Caco-2 (cell line): ENCODE measurements around the gene KCNK16. TPM values are rescaled to one million over a fixed set of nuclear protein-coding genes. Genes with fewer than 3 reads are reported as not detected.
A peak's percentile ranks its signal among the peaks of the same experiment; 100 is the strongest.

Experiments used
- BruUV-seq: library from RNA; stranded (reverse); fragments of 400-500 nt; replicated peaks from 2 replicates; lab custom pipeline; 2021; lab: Mats Ljungman, UMichigan
- CTCF ChIA-PET: fragments of 300-600 bp; sonication (Branson Sonifier 250); formaldehyde crosslinking; loops from one replicate; lab custom pipeline; 2022; ENCODE audit warnings: antibody characterized with exemption; lab: Charles Lee
- POLR2A ChIA-PET: fragments of 300-600 bp; sonication (Branson Sonifier 250); formaldehyde crosslinking; loops from one replicate; lab custom pipeline; 2022; ENCODE audit warnings: antibody characterized with exemption; lab: Charles Lee
- DNase-seq, 2 experiments: peaks; one replicate each; pipeline versions ENCODE4 v3.0.0 to v3.0.0-alpha.2; 2020 to 2022
- H3K27me3 ChIP-seq: replicated peaks from 2 replicates; pipeline ENCODE4 v1.6.0; 2011; ENCODE audit warnings: low read length; ENCODE audit not compliant: control insufficient read depth, insufficient read depth
- H3K36me3 ChIP-seq: 2 replicates; pipeline ENCODE4 v1.5.1; 2011; ENCODE audit warnings: low read length; ENCODE audit not compliant: control insufficient read depth, insufficient read depth
- H3K4me1 ChIP-seq: fragments of 250-450 bp; sonication (Bioruptor Pico); 2 replicates; pipeline ENCODE4 v1.5.1; 2020; ENCODE audit warnings: mild to moderate bottlenecking
- H3K4me3 ChIP-seq: 2 replicates; pipeline ENCODE4 v1.5.1; 2011; ENCODE audit warnings: low read depth, mild to moderate bottlenecking, control low read depth, low read length
- H3K9me3 ChIP-seq: fragments of 250-450 bp; sonication (Bioruptor Pico); 2 replicates; pipeline ENCODE4 v1.5.1; 2020; ENCODE audit warnings: mild to moderate bottlenecking, moderate library complexity
- H3K27ac Mint-ChIP-seq: one replicate; pipeline ENCODE4 v1.8.0; 2022; ENCODE audit warnings: mixed read lengths; ENCODE audit not compliant: unreplicated experiment
- H3K27me3 Mint-ChIP-seq: one replicate; pipeline ENCODE4 v1.8.0; 2022; ENCODE audit warnings: mixed read lengths; ENCODE audit not compliant: insufficient read depth, unreplicated experiment
- H3K36me3 Mint-ChIP-seq: one replicate; pipeline ENCODE4 v1.8.0; 2022; ENCODE audit warnings: mild to moderate bottlenecking, mixed read lengths; ENCODE audit not compliant: insufficient read depth, unreplicated experiment
- H3K4me1 Mint-ChIP-seq: one replicate; pipeline ENCODE4 v1.8.0; 2022; ENCODE audit warnings: low read depth, mixed read lengths; ENCODE audit not compliant: unreplicated experiment
- H3K4me3 Mint-ChIP-seq: one replicate; pipeline ENCODE4 v1.8.0; 2022; ENCODE audit warnings: mild to moderate bottlenecking, moderate library complexity, mixed read lengths; ENCODE audit not compliant: unreplicated experiment
- H3K9me3 Mint-ChIP-seq: one replicate; pipeline ENCODE4 v1.8.0; 2022; ENCODE audit warnings: mixed read lengths; ENCODE audit not compliant: unreplicated experiment
- intact Hi-C: fragments of 100-400 bp; cut with micrococcal nuclease; formaldehyde crosslinking; loops from one replicate; pipeline ENCODE4 v1.10.0; 2022; ENCODE audit not compliant: unreplicated experiment
- total RNA-seq: library from RNA; stranded (reverse); gene quantifications from 2 replicates; pipeline ENCODE4 v1.2.3, GENCODE V29; 2022
- TF ChIP-seq, protein P1 (sequence below), 2 experiments: fragments of 200-600 bp in 1 of 2; IDR thresholded peaks; 1 replicate in 1 of 2; 2 replicates in 1 of 2; pipeline versions ENCODE4 v1.5.1 to v1.8.0; 2011 to 2022; ENCODE audit warnings: antibody characterized with exemption in 1 of 2, control low read depth in 1 of 2, inconsistent platforms in 1 of 2, low read depth in 1 of 2, low read length in 1 of 2, mild to moderate bottlenecking in 1 of 2, moderate library complexity in 1 of 2; ENCODE audit not compliant: insufficient read depth in 1 of 2, severe bottlenecking in 1 of 2, unreplicated experiment in 1 of 2

Gene KCNK16
- total RNA-seq, 1 experiment from 2014 or later = not detected

DNA sequence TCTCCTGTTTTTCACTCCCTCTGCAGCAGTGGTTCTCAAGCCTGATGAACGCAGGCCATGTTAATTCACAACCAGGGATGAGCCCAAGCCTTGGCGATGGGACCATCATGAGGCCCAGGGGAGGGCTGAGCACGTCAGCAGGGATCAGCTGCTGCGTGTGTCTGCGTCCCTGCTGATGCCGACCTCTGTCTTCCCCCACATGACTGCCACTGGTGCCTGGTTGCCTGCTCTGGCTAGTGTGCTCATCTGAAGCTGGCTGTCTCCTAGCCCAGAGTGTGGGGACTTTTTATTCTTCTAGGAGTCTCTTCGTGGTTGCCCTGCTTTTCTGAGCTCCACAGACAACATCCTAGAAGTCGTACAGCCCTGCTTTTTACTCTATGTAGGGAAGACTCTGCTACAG lies 40.8 kb upstream of the KCNK16 start:
- H3K27me3 ChIP-seq = no peaks in the 10 kb centered on the region
- Mint-ChIP-seq H3K4me3 (no peak overlapping the region), H3K9me3 (no peaks in the 10 kb centered on the region), H3K27ac (no peak overlapping the region), H3K36me3 (no peaks in the 10 kb centered on the region), H3K4me1 (no peaks in the 10 kb centered on the region), H3K27me3 (peaks cover 13% of the 10 kb centered on the region)
- H3K4me1 ChIP-seq = no peaks in the 10 kb centered on the region
- H3K36me3 ChIP-seq = no peaks in the 10 kb centered on the region
- DNase-seq = no peak
- H3K4me3 ChIP-seq = no peak overlapping the region
- TF ChIP-seq, protein P1, sequence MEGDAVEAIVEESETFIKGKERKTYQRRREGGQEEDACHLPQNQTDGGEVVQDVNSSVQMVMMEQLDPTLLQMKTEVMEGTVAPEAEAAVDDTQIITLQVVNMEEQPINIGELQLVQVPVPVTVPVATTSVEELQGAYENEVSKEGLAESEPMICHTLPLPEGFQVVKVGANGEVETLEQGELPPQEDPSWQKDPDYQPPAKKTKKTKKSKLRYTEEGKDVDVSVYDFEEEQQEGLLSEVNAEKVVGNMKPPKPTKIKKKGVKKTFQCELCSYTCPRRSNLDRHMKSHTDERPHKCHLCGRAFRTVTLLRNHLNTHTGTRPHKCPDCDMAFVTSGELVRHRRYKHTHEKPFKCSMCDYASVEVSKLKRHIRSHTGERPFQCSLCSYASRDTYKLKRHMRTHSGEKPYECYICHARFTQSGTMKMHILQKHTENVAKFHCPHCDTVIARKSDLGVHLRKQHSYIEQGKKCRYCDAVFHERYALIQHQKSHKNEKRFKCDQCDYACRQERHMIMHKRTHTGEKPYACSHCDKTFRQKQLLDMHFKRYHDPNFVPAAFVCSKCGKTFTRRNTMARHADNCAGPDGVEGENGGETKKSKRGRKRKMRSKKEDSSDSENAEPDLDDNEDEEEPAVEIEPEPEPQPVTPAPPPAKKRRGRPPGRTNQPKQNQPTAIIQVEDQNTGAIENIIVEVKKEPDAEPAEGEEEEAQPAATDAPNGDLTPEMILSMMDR (IDR thresholded peaks at IDR 0.05; ENCODE audit: insufficient read depth in 1 of 2, low read depth in 1 of 2, low read length in 1 of 2, severe bottlenecking in 1 of 2, unreplicated experiment in 1 of 2) = no peak
- BruUV-seq = no TSS peak
- intact Hi-C loops = loop anchor here (2.0 kb wide), 1 partner anchor 530 kb away; no protein-coding TSS in a partner anchor
- CTCF ChIA-PET = interaction anchor here (0.6 kb wide), 1 partner anchor 72 kb away, joined by 3 read pairs; no protein-coding TSS in a partner anchor
- no peaks in the 10 kb centered on the region for H3K9me3 ChIP-seq
- POLR2A ChIA-PET = no interaction called here

DNA sequence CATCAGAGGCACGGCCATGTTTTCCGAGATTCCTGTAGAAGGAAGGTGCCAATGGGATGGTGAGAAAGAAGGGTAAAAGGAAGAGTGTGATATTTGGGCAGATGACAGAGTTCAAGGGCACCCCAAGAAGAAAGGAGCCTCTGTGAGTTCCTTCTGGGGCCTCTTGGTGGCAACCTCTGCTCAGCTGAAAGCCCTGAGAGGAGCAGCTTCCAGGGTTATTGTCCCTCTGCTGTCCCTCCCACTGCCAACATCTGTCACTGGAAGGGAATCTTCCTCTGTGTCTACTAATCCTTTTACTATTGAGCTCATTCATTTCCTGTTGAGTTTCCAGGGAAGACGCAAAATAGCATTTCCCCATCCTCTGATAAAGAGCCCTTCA lies 40.0 kb upstream of the KCNK16 start:
- BruUV-seq = no TSS peak

DNA sequence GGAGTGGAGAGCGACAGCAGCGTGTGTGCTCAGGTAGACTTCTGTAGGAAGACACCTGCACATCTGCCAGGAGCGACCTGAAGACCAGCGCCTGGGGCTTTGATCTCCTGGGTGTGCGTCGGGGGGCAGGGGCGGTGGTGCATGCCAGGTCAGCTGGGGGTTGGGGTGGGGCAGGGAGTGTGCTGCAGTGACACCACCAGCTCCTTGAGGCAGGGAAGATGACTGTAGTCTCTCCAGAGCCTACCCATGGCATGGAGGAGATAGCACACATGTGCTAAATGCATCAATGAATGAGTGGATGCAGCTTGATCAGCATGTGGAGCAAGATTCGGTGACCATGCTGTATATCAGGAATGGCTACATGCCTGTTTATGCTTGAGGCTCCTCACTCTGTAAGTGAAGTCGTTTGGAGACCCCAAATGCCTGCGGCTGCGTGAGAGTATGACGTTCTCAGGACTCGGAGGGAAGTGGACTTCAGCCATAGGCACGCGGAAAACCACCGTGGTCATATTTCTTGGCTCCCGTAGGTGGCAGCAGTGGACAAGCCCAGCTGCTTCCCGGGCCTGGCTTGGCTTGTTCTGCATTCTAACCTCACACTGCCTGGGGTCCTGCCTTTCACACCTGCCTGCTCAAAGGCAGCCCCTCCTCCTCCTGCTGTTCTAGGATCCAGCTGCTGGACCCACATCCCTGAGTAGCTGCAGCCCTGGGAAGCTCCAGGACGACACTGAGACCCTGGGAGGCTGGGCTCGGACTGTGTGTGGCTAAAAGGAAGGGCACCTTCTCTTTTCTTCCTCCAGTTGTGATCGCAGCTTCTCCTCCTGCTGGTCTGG lies 39.4 kb upstream of the KCNK16 start:
- H3K27me3 Mint-ChIP-seq = peaks cover 12% of the 10 kb centered on the region
- H3K4me1 Mint-ChIP-seq = no peaks in the 10 kb centered on the region
- no peaks in the 10 kb centered on the region for H3K27me3 ChIP-seq
- H3K4me3 Mint-ChIP-seq = no peak overlapping the region
- no peaks in the 10 kb centered on the region for H3K36me3 ChIP-seq
- TF ChIP-seq, protein P1 (IDR thresholded peaks at IDR 0.05; ENCODE audit: insufficient read depth in 1 of 2, low read depth in 1 of 2, low read length in 1 of 2, severe bottlenecking in 1 of 2, unreplicated experiment in 1 of 2) = peak; percentile 70 to 81
- H3K4me1 ChIP-seq = no peaks in the 10 kb centered on the region
- CTCF ChIA-PET = interaction anchor here (0.7 to 1.2 kb wide), 4 partner anchors 8 to 518 kb away, joined by 3 to 9 read pairs (median 3); no protein-coding TSS in a partner anchor
- no peak overlapping the region for H3K4me3 ChIP-seq
- peak; percentile 70 to 76 for DNase-seq
- POLR2A ChIA-PET = no interaction called here
- intact Hi-C loops = loop anchor here (2.0 kb wide), 1 partner anchor 531 kb away; no protein-coding TSS in a partner anchor
- no peak overlapping the region for H3K27ac Mint-ChIP-seq
- no peaks in the 10 kb centered on the region for H3K9me3 Mint-ChIP-seq
- no TSS peak for BruUV-seq
- H3K9me3 ChIP-seq = no peaks in the 10 kb centered on the region
- no peaks in the 10 kb centered on the region for H3K36me3 Mint-ChIP-seq

More for the DNA sequence above, 40.0 kb upstream of the KCNK16 start:
- Mint-ChIP-seq H3K27ac (no peak overlapping the region), H3K36me3 (no peaks in the 10 kb centered on the region), H3K27me3 (peaks cover 13% of the 10 kb centered on the region), H3K4me1 (no peaks in the 10 kb centered on the region), H3K9me3 (no peaks in the 10 kb centered on the region), H3K4me3 (no peak overlapping the region)
- intact Hi-C loops = loop anchor here (2.0 kb wide), 1 partner anchor 530 kb away; no protein-coding TSS in a partner anchor
- Histone ChIP-seq H3K36me3 (no peaks in the 10 kb centered on the region), H3K27me3 (no peaks in the 10 kb centered on the region), H3K4me1 (no peaks in the 10 kb centered on the region), H3K9me3 (no peaks in the 10 kb centered on the region), H3K4me3 (no peak overlapping the region)
- POLR2A ChIA-PET = no interaction called here
- DNase-seq = peak in 1 of 2 experiments; percentile 16
- CTCF ChIA-PET = interaction anchor here (0.7 to 1.2 kb wide), 3 partner anchors 8 to 518 kb away, joined by 3 to 9 read pairs (median 3); no protein-coding TSS in a partner anchor
- TF ChIP-seq, protein P1 (IDR thresholded peaks at IDR 0.05; ENCODE audit: insufficient read depth in 1 of 2, low read depth in 1 of 2, low read length in 1 of 2, severe bottlenecking in 1 of 2, unreplicated experiment in 1 of 2) = peak in 1 of 2 experiments; percentile 9
